ENCODE results near the gene UBN2. TPM values are rescaled to one million over a fixed set of nuclear protein-coding genes. Genes with fewer than 3 reads are reported as not detected.

The UBN2 gene
- total and polyA plus RNA-seq, 10 of the 15 experiments (the other 5 are each of a cell fraction or from before 2014, with no cell fraction given): 0.27 to 8.5 (median 2.5) TPM

GRCh38 chr7:139203992-139204391 lies 27.0 kb upstream of the UBN2 start (continued):
- no peak for TF ChIP-seq MEF2A (IDR thresholded peaks at IDR 0.05; ENCODE audit: insufficient read depth, low read depth, low read length)

- FAIRE-seq: no peak
- in situ Hi-C loops (cut with MboI) (no loop called here), intact Hi-C loops (cut with micrococcal nuclease; ENCODE audit: unreplicated experiment) (no loop called here)
- SMC1A ChIA-PET (ENCODE audit: uncharacterized antibody, unreplicated experiment): no interaction called here
- POLR2A ChIA-PET: no interaction called here
- H2AFZ ChIP-seq (ENCODE audit: control insufficient read depth, low read depth, low read length): no peak overlapping the region
- no peak overlapping the region for H3K9ac ChIP-seq (ENCODE audit: control insufficient read depth, insufficient read depth, low read length)
- CTCF ChIA-PET: no interaction called here
- no peaks in the 10 kb centered on the region for H4K20me1 ChIP-seq (ENCODE audit: control insufficient read depth, insufficient read depth)
- H3K36me3 ChIP-seq (ENCODE audit: control insufficient read depth in 2 of 2, insufficient read depth in 2 of 2, low read length in 1 of 2): no peaks in the 10 kb centered on the region
- no peak overlapping the region for H3K27ac ChIP-seq (ENCODE audit: control insufficient read depth, insufficient read depth)
- DNase-seq (ENCODE audit: low read depth, low spot score): no peak
- H3K27me3 ChIP-seq (replicated peaks in 1 of 2; ENCODE audit: control insufficient read depth in 2 of 2, insufficient read depth in 2 of 2, low read length in 1 of 2): peaks cover 0 to 2% of the 10 kb centered on the region in 2 experiments; a peak in 1 of 4 replicates
- RAD21 ChIA-PET (ENCODE audit: unreplicated experiment): no interaction called here
- no peaks in the 10 kb centered on the region for H3K9me3 ChIP-seq (replicated peaks; ENCODE audit: control insufficient read depth, insufficient read depth, low read length)
- ATAC-seq: no peak
- H3K4me3 ChIP-seq: no peak overlapping the region
- no peaks in the 10 kb centered on the region for H3K79me2 ChIP-seq (ENCODE audit: control insufficient read depth, insufficient read depth, low read length)
- no peaks in the 10 kb centered on the region for H3K4me1 ChIP-seq (ENCODE audit: control insufficient read depth, insufficient read depth, low read length)
- no TSS peak for BruUV-seq (replicated peaks)
- H3K4me2 ChIP-seq (ENCODE audit: control insufficient read depth, insufficient read depth): no peak overlapping the region
- TF ChIP-seq MTA2 (IDR thresholded peaks at IDR 0.05; ENCODE audit: low read depth) (no peak), JUND (IDR thresholded peaks at IDR 0.05; ENCODE audit: low read depth, low read length) (no peak), ZBTB40 (IDR thresholded peaks at IDR 0.05; ENCODE audit: borderline replicate concordance) (no peak), ZNF622 (IDR thresholded peaks at IDR 0.05) (no peak), ATF2 (IDR thresholded peaks at IDR 0.05; ENCODE audit: low read length) (no peak), ZBTB11 (CRISPR knock-in tag; IDR thresholded peaks at IDR 0.05) (no peak), TCF12 (IDR thresholded peaks at IDR 0.05; ENCODE audit: low read depth, low read length) (no peak), PAX8 (IDR thresholded peaks at IDR 0.05) (no peak), REST (IDR thresholded peaks at IDR 0.05; ENCODE audit: low read depth, low read length) (no peak), KAT2A (conservative IDR thresholded peaks at IDR 0.05; ENCODE audit: control insufficient read depth, low read depth, low read length) (no peak)
Observed at GRCh38 chr7:139205843-139206242, 25.2 kb upstream of the UBN2 start.
